Measurements from ENCODE around the gene GNL1. TPM values are rescaled to one million over a fixed set of nuclear protein-coding genes. Genes with fewer than 3 reads are reported as not detected.
A peak's percentile ranks its signal among the peaks of the same experiment; 100 is the strongest.

GNL1 gene
- total and polyA plus RNA-seq, 10 of the 15 experiments (the other 5 are each of a cell fraction or from before 2014, with no cell fraction given): 0.18 to 64.5 (median 45.5) TPM

GRCh38 chr6:30533460-30534294, 22.6 kb downstream of the GNL1 start:
- ChIA-PET SMC1A (ENCODE audit: uncharacterized antibody, unreplicated experiment) (interaction anchor here (1.8 to 7.4 kb wide), 5 partner anchors 10 to 80 kb away, joined by 4 to 123 read pairs (median 69); no protein-coding TSS in a partner anchor), POLR2A (interaction anchor here (0.7 to 1.9 kb wide), 6 partner anchors 21 to 82 kb away, joined by 3 to 10 read pairs (median 8); partner anchors contain the start of gene ABCF1), CTCF (interaction anchor here (0.6 to 7.5 kb wide), 13 partner anchors 9 to 677 kb away, joined by 3 to 199 read pairs (median 10); partner anchors contain the start of gene DHX16), RAD21 (ENCODE audit: unreplicated experiment) (interaction anchor here (0.7 to 5.2 kb wide), 8 partner anchors 8 to 80 kb away, joined by 3 to 77 read pairs (median 13); no protein-coding TSS in a partner anchor)
- 0 out of 2 replicates have a peak overlapping the region, but pooled peaks have one; percentile 5 for H3K4me3 ChIP-seq
- no TSS peak for BruUV-seq (replicated peaks)
- peaks cover 25% of the 10 kb centered on the region for H3K4me1 ChIP-seq (ENCODE audit: control insufficient read depth, insufficient read depth, low read length)
- no peak for DNase-seq (ENCODE audit: low read depth, low spot score)
- no peak for FAIRE-seq
- in situ Hi-C loops (cut with MboI) (loop anchor here (5.0 kb wide), 1 partner anchor 41 kb away; no protein-coding TSS in a partner anchor), intact Hi-C loops (cut with micrococcal nuclease; ENCODE audit: unreplicated experiment) (loop anchor here (2.0 kb wide), 1 partner anchor 17 kb away; no protein-coding TSS in a partner anchor)
- H3K9ac ChIP-seq (ENCODE audit: control insufficient read depth, insufficient read depth, low read length): no peak overlapping the region
- H4K20me1 ChIP-seq (ENCODE audit: control insufficient read depth, insufficient read depth): no peaks in the 10 kb centered on the region
- peak overlapping the region; percentile 54 for H2AFZ ChIP-seq (ENCODE audit: control insufficient read depth, low read depth, low read length)
- no peaks in the 10 kb centered on the region for H3K27me3 ChIP-seq (replicated peaks in 1 of 2; ENCODE audit: control insufficient read depth in 2 of 2, insufficient read depth in 2 of 2, low read length in 1 of 2)
- H3K79me2 ChIP-seq (ENCODE audit: control insufficient read depth, insufficient read depth, low read length): no peaks in the 10 kb centered on the region
- peak overlapping the region; percentile 30; the same call in 1 of the 2 replicates for H3K4me2 ChIP-seq (ENCODE audit: control insufficient read depth, insufficient read depth)
- no peak overlapping the region for H3K27ac ChIP-seq (ENCODE audit: control insufficient read depth, insufficient read depth)
- ATAC-seq: peak; percentile 46
- 69% methylated on average over 15 of the region's 15 CpGs for WGBS (ENCODE audit: insufficient coverage, insufficient replicate concordance, low lambda C conversion rate, missing lambda C conversion rate)
- H3K9me3 ChIP-seq (replicated peaks; ENCODE audit: control insufficient read depth, insufficient read depth, low read length): peaks cover 2% of the 10 kb centered on the region; the same call in 2 of the 3 replicates
- H3K36me3 ChIP-seq (ENCODE audit: control insufficient read depth in 2 of 2, insufficient read depth in 2 of 2, low read length in 1 of 2): no peaks in the 10 kb centered on the region
- TF ChIP-seq RAD51 (IDR thresholded peaks at IDR 0.05) (0 out of 2 replicates have a peak, but pooled peaks have one; percentile 10), ZSCAN29 (IDR thresholded peaks at IDR 0.05) (no peak), SIN3A (IDR thresholded peaks at IDR 0.05; ENCODE audit: low read depth, low read length) (no peak), ZNF217 (IDR thresholded peaks at IDR 0.05) (0 out of 2 replicates have a peak, but pooled peaks have one; percentile 54), IKZF2 (IDR thresholded peaks at IDR 0.05) (peak in 1 of 2 experiments; percentile 15; a peak in 1 of 4 replicates), IRF3 (IDR thresholded peaks at IDR 0.05) (no peak), IKZF1 (conservative IDR thresholded peaks at IDR 0.05) (0 out of 2 replicates have a peak, but pooled peaks have one; percentile 23), SRF (IDR thresholded peaks at IDR 0.05; ENCODE audit: low read depth in 2 of 2, low read length in 2 of 2) (no peak), HDGF (IDR thresholded peaks at IDR 0.05) (no peak), PAX8 (IDR thresholded peaks at IDR 0.05) (no peak), ATF7 (IDR thresholded peaks at IDR 0.05; ENCODE audit: low read depth) (peak; percentile 54; the same call in 1 of the 2 replicates), BRCA1 (IDR thresholded peaks at IDR 0.05; ENCODE audit: low read depth, low read length) (no peak), CBX5 (IDR thresholded peaks at IDR 0.05; ENCODE audit: low read depth) (no peak), SKIL (IDR thresholded peaks at IDR 0.05; ENCODE audit: low read depth, poor library complexity, severe bottlenecking) (no peak), POU2F2 (IDR thresholded peaks at IDR 0.05; ENCODE audit: borderline replicate concordance, low read depth, low read length) (no peak), CHD1 (IDR thresholded peaks at IDR 0.05; ENCODE audit: low read depth, low read length) (no peak), ESRRA (IDR thresholded peaks at IDR 0.05; ENCODE audit: low read length) (no peak), STAT1 (conservative IDR thresholded peaks at IDR 0.05) (no peak), MLLT1 (IDR thresholded peaks at IDR 0.05) (peak; percentile 88), BMI1 (IDR thresholded peaks at IDR 0.05; ENCODE audit: borderline replicate concordance) (no peak), JUNB (IDR thresholded peaks at IDR 0.05) (no peak)

All from GM12878 (cell line).